LHCN-M2 (cell line): ENCODE data around the gene CCR5AS.
A peak's percentile ranks its signal among the peaks of the same experiment; 100 is the strongest.
"Not testable (repeated sequence)": the region's sequence is repeated elsewhere in the genome, so short reads cannot be mapped to it uniquely, and the experiment has no call there.

Source experiments
- DNase-seq: peaks from one replicate; pipeline ENCODE4 v3.0.0-alpha.2; 2012; ENCODE audit warnings: low read depth

Gene CCR5AS

GRCh38 chr3:46356909-46357308, 50.0 kb downstream of the CCR5AS start:
- no peak for DNase-seq

- no peak for DNase-seq
These were observed 50.6 kb downstream of the CCR5AS start for GRCh38 chr3:46356276-46356675.

- DNase-seq = no peak
These were observed 51.9 kb downstream of the CCR5AS start for GRCh38 chr3:46354984-46355383.

- DNase-seq = no peak
These were observed 52.4 kb downstream of the CCR5AS start for GRCh38 chr3:46354478-46354877.

GRCh38 chr3:46353647-46354410, 53.0 kb downstream of the CCR5AS start, which contains the start of gene CCR2:
Gene CCR2, plus strand, starts transcription at chr3:46354111. Its CDS starts 3,417 bp downstream, at chr3:46357528.
- DNase-seq = no peak

- no peak for DNase-seq
These were observed 53.8 kb downstream of the CCR5AS start for GRCh38 chr3:46353090-46353489.

GRCh38 chr3:46351646-46352045, 55.2 kb downstream of the CCR5AS start:
- peak; percentile 7 for DNase-seq

GRCh38 chr3:46350262-46350565, 56.7 kb downstream of the CCR5AS start:
- no peak for DNase-seq

- DNase-seq = no peak
These were observed 57.2 kb downstream of the CCR5AS start for GRCh38 chr3:46349484-46350261.

GRCh38 chr3:46348823-46349482, 57.9 kb downstream of the CCR5AS start:
- DNase-seq = no peak

- no peak for DNase-seq
These were observed 62.4 kb downstream of the CCR5AS start for GRCh38 chr3:46344476-46344875.

GRCh38 chr3:46338840-46339239, 68.0 kb downstream of the CCR5AS start:
- no peak for DNase-seq

- no peak for DNase-seq
These were observed 69.0 kb downstream of the CCR5AS start for GRCh38 chr3:46337911-46338310.

- DNase-seq = no peak
These were observed 71.3 kb downstream of the CCR5AS start for GRCh38 chr3:46335541-46335940.

GRCh38 chr3:46334741-46335478, 72.0 kb downstream of the CCR5AS start:
- peak; percentile 14 for DNase-seq

- DNase-seq = not testable (repeated sequence)
These were observed 76.2 kb downstream of the CCR5AS start for GRCh38 chr3:46330676-46331075.

- DNase-seq = no peak
These were observed 81.1 kb downstream of the CCR5AS start for GRCh38 chr3:46325645-46326300.

GRCh38 chr3:46324036-46324435, 82.8 kb downstream of the CCR5AS start:
- DNase-seq = no peak

- DNase-seq = no peak
These were observed 85.3 kb downstream of the CCR5AS start for GRCh38 chr3:46321461-46322104.

GRCh38 chr3:46318207-46318927, 88.5 kb downstream of the CCR5AS start:
- DNase-seq = no peak
